Measurements from ENCODE around the gene DSCAML1. TPM values are rescaled to one million over a fixed set of nuclear protein-coding genes. Genes with fewer than 3 reads are reported as not detected.

DSCAML1 gene
- total and polyA plus RNA-seq, 7 donors, result 0.04 to 0.52 (median 0.06) TPM

DNA sequence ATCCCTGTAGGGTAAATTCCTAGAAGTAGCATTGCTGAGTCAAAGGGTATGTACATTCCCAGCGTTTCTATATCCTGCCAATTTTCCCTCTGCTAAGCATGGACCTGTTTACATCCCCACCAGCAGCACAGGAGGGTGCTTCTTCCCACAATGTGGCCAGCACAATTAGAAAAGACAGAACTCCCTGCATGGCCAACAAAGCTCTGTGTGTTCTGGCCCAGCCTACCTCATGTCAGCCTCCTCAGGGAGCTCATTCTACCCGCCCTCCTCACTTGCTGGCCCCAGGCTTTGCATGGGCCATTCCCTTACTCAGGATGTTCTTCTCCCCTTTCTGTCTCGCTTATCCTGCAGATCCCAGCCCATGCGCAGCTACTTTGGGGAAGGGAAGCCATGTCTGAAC, 186.1 kb downstream of the DSCAML1 start:
- Histone ChIP-seq H3K27me3 (ENCODE audit: insufficient read depth in 3 of 3, low read length in 2 of 3) (peaks cover 0 to 22% (median 3%) of the 10 kb centered on the region in 3 donors), H3K4me3 (no peak overlapping the region), H3K27ac (no peak overlapping the region), H3K9me3 (no peaks in the 10 kb centered on the region), H3K4me1 (no peaks in the 10 kb centered on the region), H3K36me3 (ENCODE audit: insufficient read depth in 1 of 2, low read depth in 1 of 2) (no peaks in the 10 kb centered on the region)
- intact Hi-C loops (cut with DNase I), result no loop called here
- 66 to 76% (median 76%) methylated on average over 4 of the region's 4 CpGs for WGBS, 3 donors
- no peak for ATAC-seq
- no peak for DNase-seq
- TF ChIP-seq, protein P1, sequence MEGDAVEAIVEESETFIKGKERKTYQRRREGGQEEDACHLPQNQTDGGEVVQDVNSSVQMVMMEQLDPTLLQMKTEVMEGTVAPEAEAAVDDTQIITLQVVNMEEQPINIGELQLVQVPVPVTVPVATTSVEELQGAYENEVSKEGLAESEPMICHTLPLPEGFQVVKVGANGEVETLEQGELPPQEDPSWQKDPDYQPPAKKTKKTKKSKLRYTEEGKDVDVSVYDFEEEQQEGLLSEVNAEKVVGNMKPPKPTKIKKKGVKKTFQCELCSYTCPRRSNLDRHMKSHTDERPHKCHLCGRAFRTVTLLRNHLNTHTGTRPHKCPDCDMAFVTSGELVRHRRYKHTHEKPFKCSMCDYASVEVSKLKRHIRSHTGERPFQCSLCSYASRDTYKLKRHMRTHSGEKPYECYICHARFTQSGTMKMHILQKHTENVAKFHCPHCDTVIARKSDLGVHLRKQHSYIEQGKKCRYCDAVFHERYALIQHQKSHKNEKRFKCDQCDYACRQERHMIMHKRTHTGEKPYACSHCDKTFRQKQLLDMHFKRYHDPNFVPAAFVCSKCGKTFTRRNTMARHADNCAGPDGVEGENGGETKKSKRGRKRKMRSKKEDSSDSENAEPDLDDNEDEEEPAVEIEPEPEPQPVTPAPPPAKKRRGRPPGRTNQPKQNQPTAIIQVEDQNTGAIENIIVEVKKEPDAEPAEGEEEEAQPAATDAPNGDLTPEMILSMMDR (IDR thresholded peaks at IDR 0.05), result no peak

DNA sequence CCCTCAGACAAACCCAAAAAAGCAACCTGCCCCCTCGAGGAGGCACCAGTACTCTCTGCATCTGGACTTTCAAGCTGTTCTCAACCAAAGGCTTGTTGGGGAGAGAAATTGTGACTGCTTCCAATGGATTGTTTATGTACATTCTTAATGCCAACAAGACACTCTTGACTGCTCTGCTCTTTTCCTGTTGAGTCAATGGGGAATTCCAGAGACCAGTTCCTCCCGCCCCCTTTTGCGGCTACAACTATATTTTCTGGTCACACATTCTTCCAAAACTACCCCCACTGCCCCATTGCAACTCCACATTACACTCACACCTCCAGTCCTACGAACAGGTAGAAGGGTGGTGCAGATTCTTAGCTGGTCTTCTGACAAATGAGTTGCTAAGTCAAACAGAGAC, 187.0 kb downstream of the DSCAML1 start:
- Histone ChIP-seq H3K36me3 (ENCODE audit: insufficient read depth in 1 of 2, low read depth in 1 of 2) (no peaks in the 10 kb centered on the region), H3K9me3 (no peaks in the 10 kb centered on the region), H3K27ac (no peak overlapping the region), H3K4me1 (no peaks in the 10 kb centered on the region), H3K4me3 (no peak overlapping the region), H3K27me3 (ENCODE audit: insufficient read depth in 3 of 3, low read length in 2 of 3) (peaks cover 0 to 22% (median 0%) of the 10 kb centered on the region in 3 donors)
- intact Hi-C loops (cut with DNase I), result no loop called here
- DNase-seq (no peak), ATAC-seq (no peak)
- TF ChIP-seq, protein P1 (IDR thresholded peaks at IDR 0.05), result no peak
- 67 to 77% (median 68%) methylated on average over 4 of the region's 4 CpGs for WGBS, 3 donors

DNA sequence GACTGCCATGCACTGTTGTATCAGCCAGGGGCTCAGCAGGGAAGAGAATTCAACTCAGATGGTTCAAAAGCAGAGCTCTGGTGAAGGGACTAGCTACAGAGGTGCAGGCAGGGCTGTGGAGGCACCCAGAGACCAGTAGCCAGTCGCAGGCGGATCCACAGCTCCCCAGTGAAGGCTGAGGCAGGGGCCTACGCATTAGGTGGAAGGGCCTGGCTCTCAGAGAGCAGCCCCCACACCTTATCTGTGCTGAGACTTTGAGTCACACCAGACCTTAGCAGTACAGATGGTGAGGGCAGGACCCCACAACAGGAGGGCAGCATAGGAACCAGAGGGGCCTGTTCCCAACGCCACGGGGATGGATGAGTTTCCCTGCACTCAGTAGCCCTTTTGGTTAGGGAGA, 189.6 kb downstream of the DSCAML1 start:
- ATAC-seq (no peak), DNase-seq (no peak)
- H3K27me3 ChIP-seq (ENCODE audit: insufficient read depth in 3 of 3, low read length in 2 of 3), result peaks cover 0 to 12% (median 0%) of the 10 kb centered on the region in 3 donors
- H3K4me1 ChIP-seq, result no peaks in the 10 kb centered on the region
- TF ChIP-seq, protein P1 (IDR thresholded peaks at IDR 0.05), result no peak
- no peak overlapping the region for H3K27ac ChIP-seq
- no peaks in the 10 kb centered on the region for H3K36me3 ChIP-seq (ENCODE audit: insufficient read depth in 1 of 2, low read depth in 1 of 2)
- H3K4me3 ChIP-seq, result no peak overlapping the region
- WGBS, 3 donors, result 84 to 90% (median 86%) methylated on average over 5 of the region's 5 CpGs
- no peaks in the 10 kb centered on the region for H3K9me3 ChIP-seq
- intact Hi-C loops (cut with DNase I), result no loop called here

DNA sequence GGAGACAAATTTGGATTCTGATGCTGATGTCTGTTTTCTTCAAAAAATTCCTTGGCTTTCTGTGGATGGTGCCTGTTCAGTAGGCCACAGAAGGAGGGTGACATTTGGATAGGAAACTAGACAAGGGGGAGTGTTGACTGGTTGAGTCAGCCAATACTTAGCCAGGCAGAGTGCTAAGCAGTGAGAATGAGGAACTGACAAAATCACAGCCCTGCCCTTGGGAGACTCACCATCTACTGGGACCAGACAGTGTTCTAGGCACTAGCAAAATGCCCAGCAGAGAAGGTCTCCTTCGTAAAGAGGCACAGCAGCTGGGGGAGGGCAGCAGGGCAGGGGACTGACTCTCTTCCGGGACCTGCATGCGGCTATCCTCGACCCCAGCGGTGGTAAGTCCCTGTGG, 190.2 kb downstream of the DSCAML1 start:
- H3K27me3 ChIP-seq (ENCODE audit: insufficient read depth in 3 of 3, low read length in 2 of 3), result peaks cover 0 to 12% (median 0%) of the 10 kb centered on the region in 3 donors
- H3K4me1 ChIP-seq, result no peaks in the 10 kb centered on the region
- no peaks in the 10 kb centered on the region for H3K9me3 ChIP-seq
- intact Hi-C loops (cut with DNase I), result no loop called here
- DNase-seq (no peak), ATAC-seq (no peak)
- TF ChIP-seq, protein P1 (IDR thresholded peaks at IDR 0.05), result no peak
- no peak overlapping the region for H3K27ac ChIP-seq
- WGBS, 3 donors, result 83 to 88% (median 85%) methylated on average over 5 of the region's 5 CpGs
- H3K36me3 ChIP-seq (ENCODE audit: insufficient read depth in 1 of 2, low read depth in 1 of 2), result no peaks in the 10 kb centered on the region
- H3K4me3 ChIP-seq, result no peak overlapping the region

DNA sequence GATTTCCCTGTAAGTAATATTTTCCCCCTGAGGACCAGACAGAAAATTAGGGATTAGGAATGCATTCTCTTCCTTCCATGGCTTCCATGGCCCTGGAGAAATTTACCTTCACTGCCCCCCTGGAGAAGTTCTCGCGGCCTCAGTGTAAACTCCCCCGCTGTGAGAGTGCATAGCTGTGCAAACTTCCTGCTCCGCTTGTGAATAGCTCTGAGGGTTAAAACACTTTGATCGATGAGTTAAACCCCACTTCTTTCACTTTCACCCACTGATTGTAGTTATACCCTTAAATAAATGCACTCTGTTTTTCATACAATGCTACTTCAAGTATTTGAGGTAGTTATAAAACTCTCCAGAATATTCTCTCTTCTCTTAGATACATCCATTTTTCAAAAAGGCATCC, 190.8 kb downstream of the DSCAML1 start:
- DNase-seq (no peak), ATAC-seq (no peak)
- WGBS, 3 donors, result 61 to 74% (median 68%) methylated on average over 5 of the region's 5 CpGs
- no peak overlapping the region for H3K27ac ChIP-seq
- TF ChIP-seq, protein P1 (IDR thresholded peaks at IDR 0.05), result no peak
- H3K4me1 ChIP-seq, result no peaks in the 10 kb centered on the region
- no peaks in the 10 kb centered on the region for H3K36me3 ChIP-seq (ENCODE audit: insufficient read depth in 1 of 2, low read depth in 1 of 2)
- H3K4me3 ChIP-seq, result no peak overlapping the region
- no peaks in the 10 kb centered on the region for H3K9me3 ChIP-seq
- peaks cover 0 to 6% (median 0%) of the 10 kb centered on the region in 3 donors for H3K27me3 ChIP-seq (ENCODE audit: insufficient read depth in 3 of 3, low read length in 2 of 3)
- intact Hi-C loops (cut with DNase I), result no loop called here

Measured in psoas muscle (tissue), 8 donors.